Measurements from ENCODE around the gene FLVCR2.

The FLVCR2 gene

GRCh38 chr14:75543253-75543652 lies 35.2 kb upstream of the FLVCR2 start:
- no peak overlapping the region for H3K4me3 ChIP-seq (ENCODE audit: low read depth in 1 of 2, low read length in 2 of 2)
- peaks cover 6% of the 10 kb centered on the region for H3K4me1 ChIP-seq (ENCODE audit: insufficient read depth, low read length)
- no peaks in the 10 kb centered on the region for H3K36me3 ChIP-seq (ENCODE audit: insufficient read depth, low read length)
- peaks cover 0 to 3% of the 10 kb centered on the region in 2 donors for H3K27me3 ChIP-seq (ENCODE audit: control insufficient read depth in 1 of 2, insufficient read depth in 2 of 2, low read length in 2 of 2)
- H3K27ac ChIP-seq (ENCODE audit: low read depth, low read length) = no peak overlapping the region
- no peaks in the 10 kb centered on the region for H3K9me3 ChIP-seq (ENCODE audit: low read length)
- no peak overlapping the region for H3K9ac ChIP-seq (ENCODE audit: low read length)

GRCh38 chr14:75543786-75544185 lies 34.6 kb upstream of the FLVCR2 start:
- Histone ChIP-seq H3K36me3 (ENCODE audit: insufficient read depth, low read length) (no peaks in the 10 kb centered on the region), H3K4me3 (ENCODE audit: low read depth in 1 of 2, low read length in 2 of 2) (no peak overlapping the region), H3K9ac (ENCODE audit: low read length) (no peak overlapping the region), H3K9me3 (ENCODE audit: low read length) (no peaks in the 10 kb centered on the region), H3K4me1 (ENCODE audit: insufficient read depth, low read length) (peaks cover 10% of the 10 kb centered on the region), H3K27me3 (ENCODE audit: control insufficient read depth in 1 of 2, insufficient read depth in 2 of 2, low read length in 2 of 2) (peaks cover 0 to 3% of the 10 kb centered on the region in 2 donors), H3K27ac (ENCODE audit: low read depth, low read length) (no peak overlapping the region)

- Histone ChIP-seq H3K27me3 (ENCODE audit: control insufficient read depth in 1 of 2, insufficient read depth in 2 of 2, low read length in 2 of 2) (peaks cover 0 to 3% of the 10 kb centered on the region in 2 donors), H3K9ac (ENCODE audit: low read length) (no peak overlapping the region), H3K36me3 (ENCODE audit: insufficient read depth, low read length) (no peaks in the 10 kb centered on the region), H3K4me3 (ENCODE audit: low read depth in 1 of 2, low read length in 2 of 2) (no peak overlapping the region), H3K27ac (ENCODE audit: low read depth, low read length) (no peak overlapping the region), H3K9me3 (ENCODE audit: low read length) (no peaks in the 10 kb centered on the region), H3K4me1 (ENCODE audit: insufficient read depth, low read length) (peaks cover 21% of the 10 kb centered on the region)
Measured at GRCh38 chr14:75545907-75546306, 32.5 kb upstream of the FLVCR2 start.

- Histone ChIP-seq H3K27ac (ENCODE audit: low read depth, low read length) (no peak overlapping the region), H3K4me1 (ENCODE audit: insufficient read depth, low read length) (peaks cover 34% of the 10 kb centered on the region), H3K4me3 (ENCODE audit: low read depth in 1 of 2, low read length in 2 of 2) (no peak overlapping the region), H3K36me3 (ENCODE audit: insufficient read depth, low read length) (no peaks in the 10 kb centered on the region), H3K9me3 (ENCODE audit: low read length) (no peaks in the 10 kb centered on the region), H3K9ac (ENCODE audit: low read length) (no peak overlapping the region), H3K27me3 (ENCODE audit: control insufficient read depth in 1 of 2, insufficient read depth in 2 of 2, low read length in 2 of 2) (peaks cover 0 to 3% of the 10 kb centered on the region in 2 donors)
Measured at GRCh38 chr14:75547552-75548250, 30.7 kb upstream of the FLVCR2 start.

GRCh38 chr14:75548544-75548943 lies 29.9 kb upstream of the FLVCR2 start:
- no peaks in the 10 kb centered on the region for H3K9me3 ChIP-seq (ENCODE audit: low read length)
- H3K4me1 ChIP-seq (ENCODE audit: insufficient read depth, low read length) = peaks cover 42% of the 10 kb centered on the region
- no peaks in the 10 kb centered on the region for H3K36me3 ChIP-seq (ENCODE audit: insufficient read depth, low read length)
- no peak overlapping the region for H3K4me3 ChIP-seq (ENCODE audit: low read depth in 1 of 2, low read length in 2 of 2)
- H3K27me3 ChIP-seq (ENCODE audit: control insufficient read depth in 1 of 2, insufficient read depth in 2 of 2, low read length in 2 of 2) = peaks cover 0 to 3% of the 10 kb centered on the region in 2 donors
- H3K27ac ChIP-seq (ENCODE audit: low read depth, low read length) = no peak overlapping the region
- H3K9ac ChIP-seq (ENCODE audit: low read length) = no peak overlapping the region

GRCh38 chr14:75549169-75549568 lies 29.3 kb upstream of the FLVCR2 start:
- H3K4me3 ChIP-seq (ENCODE audit: low read depth in 1 of 2, low read length in 2 of 2) = no peak overlapping the region
- peaks cover 0 to 3% of the 10 kb centered on the region in 2 donors for H3K27me3 ChIP-seq (ENCODE audit: control insufficient read depth in 1 of 2, insufficient read depth in 2 of 2, low read length in 2 of 2)
- peaks cover 48% of the 10 kb centered on the region for H3K4me1 ChIP-seq (ENCODE audit: insufficient read depth, low read length)
- no peak overlapping the region for H3K27ac ChIP-seq (ENCODE audit: low read depth, low read length)
- no peaks in the 10 kb centered on the region for H3K9me3 ChIP-seq (ENCODE audit: low read length)
- no peaks in the 10 kb centered on the region for H3K36me3 ChIP-seq (ENCODE audit: insufficient read depth, low read length)
- H3K9ac ChIP-seq (ENCODE audit: low read length) = no peak overlapping the region

- Histone ChIP-seq H3K27ac (ENCODE audit: low read depth, low read length) (no peak overlapping the region), H3K9ac (ENCODE audit: low read length) (no peak overlapping the region), H3K9me3 (ENCODE audit: low read length) (no peaks in the 10 kb centered on the region), H3K27me3 (ENCODE audit: control insufficient read depth in 1 of 2, insufficient read depth in 2 of 2, low read length in 2 of 2) (peaks cover 0 to 3% of the 10 kb centered on the region in 2 donors), H3K36me3 (ENCODE audit: insufficient read depth, low read length) (no peaks in the 10 kb centered on the region), H3K4me3 (ENCODE audit: low read depth in 1 of 2, low read length in 2 of 2) (no peak overlapping the region), H3K4me1 (ENCODE audit: insufficient read depth, low read length) (peaks cover 54% of the 10 kb centered on the region)
Measured at GRCh38 chr14:75551021-75551420, 27.4 kb upstream of the FLVCR2 start.

- Histone ChIP-seq H3K9me3 (ENCODE audit: low read length) (no peaks in the 10 kb centered on the region), H3K27me3 (ENCODE audit: control insufficient read depth in 1 of 2, insufficient read depth in 2 of 2, low read length in 2 of 2) (no peaks in the 10 kb centered on the region), H3K36me3 (ENCODE audit: insufficient read depth, low read length) (no peaks in the 10 kb centered on the region), H3K27ac (ENCODE audit: low read depth, low read length) (no peak overlapping the region), H3K4me3 (ENCODE audit: low read depth in 1 of 2, low read length in 2 of 2) (no peak overlapping the region), H3K4me1 (ENCODE audit: insufficient read depth, low read length) (peaks cover 49% of the 10 kb centered on the region), H3K9ac (ENCODE audit: low read length) (no peak overlapping the region)
Measured at GRCh38 chr14:75553157-75553556, 25.3 kb upstream of the FLVCR2 start.

- peaks cover 45% of the 10 kb centered on the region for H3K4me1 ChIP-seq (ENCODE audit: insufficient read depth, low read length)
- no peaks in the 10 kb centered on the region for H3K27me3 ChIP-seq (ENCODE audit: control insufficient read depth in 1 of 2, insufficient read depth in 2 of 2, low read length in 2 of 2)
- no peaks in the 10 kb centered on the region for H3K36me3 ChIP-seq (ENCODE audit: insufficient read depth, low read length)
- no peak overlapping the region for H3K27ac ChIP-seq (ENCODE audit: low read depth, low read length)
- H3K4me3 ChIP-seq (ENCODE audit: low read depth in 1 of 2, low read length in 2 of 2) = no peak overlapping the region
- H3K9me3 ChIP-seq (ENCODE audit: low read length) = no peaks in the 10 kb centered on the region
- H3K9ac ChIP-seq (ENCODE audit: low read length) = no peak overlapping the region
Measured at GRCh38 chr14:75553761-75554364, 24.6 kb upstream of the FLVCR2 start.

- Histone ChIP-seq H3K4me3 (ENCODE audit: low read depth in 1 of 2, low read length in 2 of 2) (no peak overlapping the region), H3K4me1 (ENCODE audit: insufficient read depth, low read length) (peaks cover 39% of the 10 kb centered on the region), H3K36me3 (ENCODE audit: insufficient read depth, low read length) (no peaks in the 10 kb centered on the region), H3K9me3 (ENCODE audit: low read length) (no peaks in the 10 kb centered on the region), H3K27ac (ENCODE audit: low read depth, low read length) (no peak overlapping the region), H3K9ac (ENCODE audit: low read length) (no peak overlapping the region), H3K27me3 (ENCODE audit: control insufficient read depth in 1 of 2, insufficient read depth in 2 of 2, low read length in 2 of 2) (no peaks in the 10 kb centered on the region)
Measured at GRCh38 chr14:75554482-75554881, 23.9 kb upstream of the FLVCR2 start.

GRCh38 chr14:75558440-75558839 lies 20.0 kb upstream of the FLVCR2 start:
- H3K27ac ChIP-seq (ENCODE audit: low read depth, low read length) = no peak overlapping the region
- H3K36me3 ChIP-seq (ENCODE audit: insufficient read depth, low read length) = no peaks in the 10 kb centered on the region
- no peaks in the 10 kb centered on the region for H3K9me3 ChIP-seq (ENCODE audit: low read length)

GRCh38 chr14:75559045-75559444 lies 19.4 kb upstream of the FLVCR2 start:
- Histone ChIP-seq H3K4me1 (ENCODE audit: insufficient read depth, low read length) (peaks cover 20% of the 10 kb centered on the region), H3K36me3 (ENCODE audit: insufficient read depth, low read length) (no peaks in the 10 kb centered on the region), H3K27me3 (ENCODE audit: control insufficient read depth in 1 of 2, insufficient read depth in 2 of 2, low read length in 2 of 2) (no peaks in the 10 kb centered on the region), H3K27ac (ENCODE audit: low read depth, low read length) (no peak overlapping the region), H3K9me3 (ENCODE audit: low read length) (no peaks in the 10 kb centered on the region), H3K9ac (ENCODE audit: low read length) (no peak overlapping the region), H3K4me3 (ENCODE audit: low read depth in 1 of 2, low read length in 2 of 2) (no peak overlapping the region)

More at GRCh38 chr14:75558440-75558839, 20.0 kb upstream of the FLVCR2 start:
- no peak overlapping the region for H3K9ac ChIP-seq (ENCODE audit: low read length)
- H3K4me3 ChIP-seq (ENCODE audit: low read depth in 1 of 2, low read length in 2 of 2) = no peak overlapping the region
- peaks cover 26% of the 10 kb centered on the region for H3K4me1 ChIP-seq (ENCODE audit: insufficient read depth, low read length)
- no peaks in the 10 kb centered on the region for H3K27me3 ChIP-seq (ENCODE audit: control insufficient read depth in 1 of 2, insufficient read depth in 2 of 2, low read length in 2 of 2)
